ENCODE results near the gene PLEKHH2.
"Not testable (repeated sequence)": the region's sequence is repeated elsewhere in the genome, so short reads cannot be mapped to it uniquely, and the experiment has no call there.

The PLEKHH2 gene

DNA sequence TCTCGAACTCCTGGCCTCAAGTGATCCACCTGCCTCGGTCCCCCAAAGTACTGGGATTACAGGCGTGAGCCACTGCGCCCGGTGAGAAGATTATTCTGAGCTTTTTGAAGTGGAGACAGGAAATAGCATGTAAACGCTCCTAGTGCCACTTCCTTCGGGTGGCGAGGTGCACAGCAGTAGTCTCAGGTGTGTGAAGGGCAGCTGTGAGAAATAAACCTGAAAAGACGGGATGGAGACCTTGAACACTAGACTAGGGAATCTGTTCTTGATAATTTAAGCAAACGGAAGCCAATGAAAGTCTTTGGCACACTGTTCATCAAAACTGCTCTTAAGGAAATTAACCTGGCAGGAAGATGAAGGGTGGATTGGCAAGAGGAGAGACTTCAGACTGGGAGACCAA lies 439 bp upstream of the PLEKHH2 start:
- peak in 1 of 2 donors; percentile 23 for ATAC-seq

DNA sequence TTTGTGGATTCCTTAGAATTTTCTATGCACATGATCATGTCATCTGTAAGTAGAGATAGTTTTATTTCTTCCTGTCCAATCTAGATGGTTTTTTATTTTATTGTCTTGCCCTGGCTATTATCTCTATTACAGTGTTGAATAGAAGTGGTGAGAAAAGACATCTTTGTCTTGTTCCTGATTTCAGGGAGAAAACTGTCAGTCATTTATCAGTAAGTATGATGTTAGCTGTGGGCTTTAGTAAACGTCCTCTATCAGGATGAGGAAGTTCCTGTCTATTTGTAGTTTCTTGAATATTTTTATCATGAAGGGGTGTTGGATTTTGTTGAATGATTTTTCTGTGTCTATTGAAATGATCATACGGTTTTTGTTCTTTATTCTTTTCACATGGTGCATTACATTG lies 5.3 kb downstream of the PLEKHH2 start:
- no peak for ATAC-seq

- ATAC-seq, result no peak
These were observed 6.6 kb downstream of the PLEKHH2 start for GRCh38 chr2:43643680-43644079.

DNA sequence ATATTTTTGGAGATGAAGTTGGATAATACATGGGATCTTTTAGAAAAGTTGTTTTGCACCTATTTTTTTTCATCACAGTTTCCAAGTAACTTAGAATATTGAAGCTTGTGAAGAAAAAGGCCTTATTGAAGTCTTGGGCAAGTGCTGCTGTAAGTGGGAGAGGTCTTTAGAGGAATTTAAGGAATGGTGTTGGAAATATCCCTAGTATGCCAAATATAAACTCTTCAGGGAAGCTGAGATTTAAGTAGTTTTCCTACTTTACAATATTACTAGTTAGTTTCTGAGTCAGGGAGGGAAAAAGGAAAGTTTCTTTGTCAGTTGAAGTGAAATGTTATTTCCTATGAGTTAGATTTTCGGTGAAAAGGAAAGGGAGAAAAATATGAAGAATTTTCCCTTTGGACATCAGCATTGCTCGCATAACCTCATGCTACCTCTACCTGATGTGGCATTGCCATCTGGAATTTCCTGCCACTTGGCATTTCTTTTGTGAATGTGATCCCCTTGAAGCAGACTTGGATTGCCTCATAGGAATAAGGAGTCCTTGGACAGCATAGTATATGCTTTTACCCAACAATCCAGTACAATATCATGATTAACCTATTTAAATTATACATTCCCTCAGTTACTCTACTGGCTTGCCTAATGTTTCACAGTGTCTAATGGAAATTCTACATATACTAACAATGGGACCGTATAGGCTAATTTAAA lies 12.1 kb downstream of the PLEKHH2 start:
- no peak for ATAC-seq

- no peak for ATAC-seq
These were observed 16.4 kb downstream of the PLEKHH2 start for GRCh38 chr2:43653506-43653905.

DNA sequence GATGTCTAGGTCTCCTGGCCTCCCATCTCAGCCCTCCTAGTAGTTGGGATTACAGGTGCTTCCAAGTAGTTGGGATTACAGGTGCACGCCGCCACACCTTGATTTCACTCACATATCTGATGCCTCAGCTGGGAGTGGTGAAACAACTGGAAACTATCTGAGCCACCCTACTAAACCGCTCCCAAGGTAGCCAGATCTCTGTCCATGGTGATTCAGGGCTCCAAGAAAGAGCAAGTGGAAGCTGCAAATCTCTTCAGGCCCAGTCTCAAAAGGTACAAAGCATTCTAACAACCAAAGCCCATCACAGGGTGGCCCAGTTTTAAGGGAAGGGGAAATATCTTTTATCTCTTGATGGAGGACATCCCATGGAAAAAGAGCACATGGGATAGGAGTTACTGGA lies 20.2 kb downstream of the PLEKHH2 start:
- no peak for ATAC-seq

DNA sequence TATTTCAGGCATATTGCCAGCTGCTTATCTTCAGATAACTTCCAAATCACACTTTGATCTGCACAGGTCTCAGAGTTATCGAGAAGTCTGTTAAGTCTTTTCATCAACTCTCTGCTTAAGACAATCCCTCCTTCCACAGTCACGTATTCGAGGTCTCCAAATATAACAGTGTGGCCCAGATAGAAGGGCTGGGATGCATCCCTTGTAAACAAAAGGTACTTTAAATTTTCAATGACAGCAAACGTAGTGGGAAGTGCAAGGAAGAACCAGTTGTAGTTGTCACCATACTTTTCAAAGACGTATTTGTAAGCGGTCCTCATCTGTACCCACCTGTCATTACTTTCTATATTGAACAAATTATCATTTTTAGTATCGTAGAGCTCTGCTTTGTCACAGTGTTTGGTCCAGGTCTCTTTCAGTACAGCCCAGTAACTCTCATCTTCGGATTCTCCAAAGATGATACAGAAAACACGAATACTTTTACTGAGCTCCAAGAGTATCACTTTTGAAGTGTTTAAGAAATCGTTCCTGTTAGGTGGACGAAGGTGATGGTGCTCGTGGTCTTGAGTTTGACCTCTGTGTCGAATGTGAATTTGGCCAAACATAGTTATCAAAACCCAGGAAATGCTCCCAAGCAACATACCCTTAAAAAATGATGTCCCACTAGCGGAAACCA lies 38.7 kb downstream of the PLEKHH2 start:
- ATAC-seq, result no peak

GRCh38 chr2:43676322-43677050 lies 39.4 kb downstream of the PLEKHH2 start, which contains the start of gene C1GALT1C1L:
Gene C1GALT1C1L (minus strand): TSS chr2:43676429. CDS start chr2:43676322, 107 bp downstream.
- peak in 1 of 2 donors; percentile 55 for ATAC-seq

DNA sequence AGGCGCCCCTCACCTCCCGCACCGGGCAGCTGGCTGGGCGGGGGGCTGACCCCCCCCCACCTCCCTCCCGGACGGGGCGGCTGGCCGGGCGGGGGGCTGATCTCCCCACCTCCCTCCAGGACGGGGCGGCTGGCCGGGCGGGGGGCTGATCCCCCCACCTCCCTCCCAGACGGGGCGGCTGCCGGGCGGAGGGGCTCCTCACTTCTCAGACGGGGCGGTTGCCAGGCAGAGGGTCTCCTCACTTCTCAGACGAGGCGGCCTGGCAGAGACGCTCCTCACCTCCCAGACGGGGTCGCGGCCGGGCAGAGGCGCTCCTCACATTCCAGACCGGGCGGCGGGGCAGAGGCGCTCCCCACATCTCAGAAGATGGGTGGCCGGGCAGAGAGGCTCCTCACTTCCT lies 40.7 kb downstream of the PLEKHH2 start:
- not testable (repeated sequence) for ATAC-seq

GRCh38 chr2:43685357-43685756 lies 48.3 kb downstream of the PLEKHH2 start:
- no peak for ATAC-seq

DNA sequence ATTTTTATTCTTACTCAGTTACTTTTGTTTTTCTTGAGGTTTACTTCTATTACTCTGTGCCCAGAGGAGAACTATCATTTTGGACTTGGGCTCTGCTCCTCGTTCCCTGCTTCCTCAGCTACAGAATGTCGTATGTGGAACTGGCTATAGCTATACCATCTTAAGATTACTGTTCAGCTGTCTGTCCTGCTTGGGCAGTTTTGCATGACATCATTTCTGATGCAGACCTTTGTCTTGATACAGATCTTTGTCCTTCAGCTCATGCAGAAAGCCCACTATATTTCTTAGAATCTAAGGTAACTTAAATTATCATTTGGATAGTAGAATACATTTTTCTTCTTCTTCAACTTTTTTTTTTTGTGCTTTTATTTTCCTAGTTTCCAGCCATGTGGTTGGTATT lies 52.9 kb downstream of the PLEKHH2 start:
- no peak for ATAC-seq

- no peak for ATAC-seq
These were observed 55.5 kb downstream of the PLEKHH2 start for GRCh38 chr2:43692428-43692994.

- ATAC-seq, result not testable (repeated sequence)
These were observed 61.1 kb downstream of the PLEKHH2 start for GRCh38 chr2:43698140-43698539.

- ATAC-seq, result no peak
These were observed 62.7 kb downstream of the PLEKHH2 start for GRCh38 chr2:43699761-43700160.

GRCh38 chr2:43701111-43701510 lies 64.1 kb downstream of the PLEKHH2 start:
- ATAC-seq, result no peak

DNA sequence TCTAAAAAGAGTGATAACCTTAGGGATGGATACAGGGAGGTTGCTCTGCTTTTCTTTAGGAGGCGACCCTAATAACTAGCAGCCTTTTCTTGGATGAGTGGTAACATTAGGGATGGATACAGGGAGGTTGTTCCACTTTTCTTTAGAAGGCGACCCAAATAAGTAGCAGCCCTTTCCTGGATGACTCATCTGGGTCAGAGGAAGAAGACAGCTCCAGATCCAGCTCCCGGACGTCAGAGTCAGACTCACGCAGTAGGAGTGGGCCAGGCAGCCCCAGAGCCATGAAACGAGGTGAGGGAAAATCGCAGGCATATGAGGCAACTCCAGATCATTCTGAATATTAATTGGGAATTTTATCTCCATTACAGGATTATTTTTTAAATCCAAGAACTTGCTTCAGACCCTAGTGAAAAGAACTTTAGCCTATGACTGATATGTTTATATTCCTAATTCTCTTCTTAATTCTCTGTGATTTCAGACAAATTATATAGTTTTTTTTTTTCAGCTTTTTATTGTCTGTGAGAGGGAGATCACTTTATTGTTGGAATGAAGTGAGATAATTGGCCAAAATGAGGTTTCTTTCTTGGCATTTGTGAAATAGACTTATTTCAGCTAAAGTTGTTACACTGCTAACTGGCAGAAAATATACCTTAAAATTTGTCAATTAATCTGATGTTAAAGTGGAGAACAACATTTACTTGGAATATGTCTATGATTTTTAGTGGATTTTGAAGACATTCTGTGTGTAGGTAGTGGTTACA lies 70.4 kb downstream of the PLEKHH2 start:
- no peak for ATAC-seq

DNA sequence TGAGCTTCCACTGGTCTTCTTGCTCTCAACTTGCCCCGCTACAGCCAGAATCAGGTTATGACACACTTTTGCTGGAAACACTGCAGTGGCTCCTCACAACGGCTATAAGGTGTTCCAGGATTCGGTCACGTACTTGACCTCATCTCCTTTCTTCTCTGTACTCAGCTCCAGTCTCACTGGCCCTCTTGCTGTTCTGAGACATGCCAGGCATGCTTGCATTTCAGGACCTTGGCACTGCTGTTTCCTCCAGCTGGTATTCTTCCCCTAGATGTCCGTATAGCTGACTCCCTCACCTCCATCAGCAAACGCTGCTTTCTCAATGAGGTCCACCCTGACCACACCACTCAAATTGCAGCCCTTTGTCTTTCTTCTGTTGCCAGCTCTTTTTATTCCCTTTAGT lies 71.1 kb downstream of the PLEKHH2 start:
- ATAC-seq, result no peak

DNA sequence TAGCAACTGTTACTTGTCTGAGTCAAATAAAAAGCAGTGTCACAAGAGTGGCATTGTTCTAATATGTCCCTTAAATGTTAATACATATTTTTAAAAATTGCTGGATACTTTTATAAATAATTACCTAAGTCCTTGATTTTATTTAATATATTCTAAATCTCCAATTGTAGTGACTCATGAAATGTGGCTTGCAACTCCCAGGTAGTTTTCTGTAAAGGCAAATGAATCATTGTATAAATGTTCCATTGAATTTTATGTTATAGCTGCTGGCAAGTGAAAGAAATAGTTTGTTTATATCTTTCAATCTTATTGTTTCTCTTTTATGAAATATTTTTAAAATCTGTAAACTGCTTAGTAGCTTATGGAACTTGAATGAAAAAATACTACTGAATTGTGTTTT lies 71.8 kb downstream of the PLEKHH2 start:
- ATAC-seq, result no peak

GRCh38 chr2:43710866-43711265 lies 73.8 kb downstream of the PLEKHH2 start:
- ATAC-seq, result no peak

DNA sequence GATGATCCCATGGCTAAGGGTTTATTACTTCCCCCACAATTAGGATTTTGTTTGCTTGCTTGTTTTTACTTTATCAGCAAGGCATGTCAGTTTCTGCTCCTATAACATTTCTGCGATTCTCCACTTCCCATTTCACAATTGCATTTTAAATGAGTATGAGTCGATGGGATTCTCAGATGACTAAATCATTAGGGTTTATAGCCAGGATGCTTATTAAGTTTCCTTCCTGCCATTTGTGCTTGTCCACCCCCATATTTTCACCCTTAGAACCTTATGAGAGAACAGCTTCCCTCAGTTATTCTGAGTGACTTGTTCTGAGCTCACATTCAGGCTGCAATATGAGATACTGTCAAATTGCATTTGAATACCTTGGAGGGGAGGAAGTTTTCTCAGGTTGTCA lies 77.1 kb downstream of the PLEKHH2 start:
- ATAC-seq, result no peak

- ATAC-seq, result no peak
These were observed 78.4 kb downstream of the PLEKHH2 start for GRCh38 chr2:43715300-43716098.

DNA sequence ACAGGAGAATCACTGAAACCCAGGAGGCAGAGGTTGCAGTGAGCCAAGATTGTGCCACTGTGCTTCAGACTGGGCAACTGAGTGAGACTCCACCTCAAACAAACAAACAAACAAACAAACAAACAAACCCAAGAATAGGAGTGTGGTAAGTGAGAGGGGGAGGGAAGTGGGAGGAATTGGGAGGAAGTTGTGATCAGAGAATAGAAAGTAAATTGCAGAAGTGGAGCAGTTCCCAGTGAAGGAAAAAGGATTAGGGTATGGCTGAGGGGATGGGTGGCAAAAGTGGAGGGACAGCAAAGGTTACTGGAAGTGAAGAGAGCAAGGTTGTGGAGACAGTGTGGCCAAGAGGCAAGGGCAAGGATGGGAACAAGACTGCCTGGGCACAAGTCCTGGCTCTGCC lies 80.3 kb downstream of the PLEKHH2 start:
- no peak for ATAC-seq
